Endodermal cell (in vitro differentiated cells): ENCODE data around the gene HES3. TPM values are rescaled to one million over a fixed set of nuclear protein-coding genes. Genes with fewer than 3 reads are reported as not detected.

Experiments
- DNase-seq: peaks from one replicate; pipeline ENCODE4 v3.0.0-alpha.2; 2017
- H3K27ac ChIP-seq: 2 replicates; pipeline ENCODE4 v1.5.1; 2013; ENCODE audit warnings: mild to moderate bottlenecking, low read depth, low read length, moderate library complexity
- H3K27me3 ChIP-seq: 2 replicates; pipeline ENCODE4 v1.6.1; 2013; ENCODE audit warnings: mild to moderate bottlenecking, low read length, moderate library complexity; ENCODE audit not compliant: insufficient read depth, control insufficient read depth, poor library complexity, severe bottlenecking
- H3K36me3 ChIP-seq: 2 replicates; pipeline ENCODE4 v1.7.0; 2013; ENCODE audit warnings: mild to moderate bottlenecking, low read length, moderate library complexity; ENCODE audit not compliant: control insufficient read depth, insufficient read depth
- H3K4me1 ChIP-seq: one replicate; pipeline ENCODE4 v1.7.0; 2013; ENCODE audit warnings: low read length; ENCODE audit not compliant: control insufficient read depth, insufficient read depth
- H3K4me3 ChIP-seq: 2 replicates; pipeline ENCODE4 v1.5.1; 2013; ENCODE audit warnings: mild to moderate bottlenecking, low read length, moderate library complexity
- H3K9ac ChIP-seq: 2 replicates; pipeline ENCODE4 v1.6.1; 2013; ENCODE audit warnings: mild to moderate bottlenecking, low read length, moderate library complexity; ENCODE audit not compliant: poor library complexity, severe bottlenecking; ENCODE audit errors: extremely low read depth
- H3K9me3 ChIP-seq: 2 replicates; pipeline ENCODE4 v1.6.1; 2013; ENCODE audit warnings: mild to moderate bottlenecking, low read length, moderate library complexity; ENCODE audit not compliant: control insufficient read depth
- H3K27ac Mint-ChIP-seq: 2 replicates; pipeline ENCODE4 v1.8.0; 2020; ENCODE audit warnings: mixed read lengths
- H3K27me3 Mint-ChIP-seq: 2 replicates; pipeline ENCODE4 v1.8.0; 2021; ENCODE audit warnings: mild to moderate bottlenecking, mixed read lengths; ENCODE audit not compliant: insufficient read depth
- H3K36me3 Mint-ChIP-seq: 2 replicates; pipeline ENCODE4 v1.8.0; 2020; ENCODE audit warnings: low read depth, mixed read lengths
- H3K4me1 Mint-ChIP-seq: 2 replicates; pipeline ENCODE4 v1.8.0; 2020; ENCODE audit warnings: mixed read lengths
- H3K4me3 Mint-ChIP-seq: 2 replicates; pipeline ENCODE4 v1.8.0; 2020; ENCODE audit warnings: mild to moderate bottlenecking, moderate library complexity, mixed read lengths
- H3K9me3 Mint-ChIP-seq: 2 replicates; pipeline ENCODE4 v1.8.0; 2020; ENCODE audit warnings: mild to moderate bottlenecking, mixed read lengths
- CTCF ChIP-seq: fragments of 200-600 bp; sonication (generic); conservative IDR thresholded peaks from 2 replicates; pipeline ENCODE4 v1.5.0; 2021; ENCODE audit warnings: antibody characterized with exemption, mild to moderate bottlenecking
- WGBS, 2 experiments: methylation state at CpG; one replicate each; pipeline versions ENCODE4 v1.1.5 to v1.1.7; 2013; ENCODE audit warnings: missing lambda C conversion rate in 2 of 2, mixed read lengths in 1 of 2; ENCODE audit not compliant: insufficient coverage in 1 of 2, insufficient read length in 1 of 2; 5-methylcytosine and 5-hydroxymethylcytosine counted together
- total RNA-seq, 2 donors: library from RNA; stranded (reverse); fragmentation: NEBNext Ultra II Directional in 1 of 2; extraction: Animal tissue kit (Norgen Biotek cat#: 25700) in 1 of 2; gene quantifications; 2 replicates in 1 of 2; 3 replicates in 1 of 2; pipeline ENCODE4 v1.2.1, GENCODE V29; 2021

The HES3 gene
- total RNA-seq, 2 donors from 2014 or later: 2.7 TPM; not detected in 1

DNA sequence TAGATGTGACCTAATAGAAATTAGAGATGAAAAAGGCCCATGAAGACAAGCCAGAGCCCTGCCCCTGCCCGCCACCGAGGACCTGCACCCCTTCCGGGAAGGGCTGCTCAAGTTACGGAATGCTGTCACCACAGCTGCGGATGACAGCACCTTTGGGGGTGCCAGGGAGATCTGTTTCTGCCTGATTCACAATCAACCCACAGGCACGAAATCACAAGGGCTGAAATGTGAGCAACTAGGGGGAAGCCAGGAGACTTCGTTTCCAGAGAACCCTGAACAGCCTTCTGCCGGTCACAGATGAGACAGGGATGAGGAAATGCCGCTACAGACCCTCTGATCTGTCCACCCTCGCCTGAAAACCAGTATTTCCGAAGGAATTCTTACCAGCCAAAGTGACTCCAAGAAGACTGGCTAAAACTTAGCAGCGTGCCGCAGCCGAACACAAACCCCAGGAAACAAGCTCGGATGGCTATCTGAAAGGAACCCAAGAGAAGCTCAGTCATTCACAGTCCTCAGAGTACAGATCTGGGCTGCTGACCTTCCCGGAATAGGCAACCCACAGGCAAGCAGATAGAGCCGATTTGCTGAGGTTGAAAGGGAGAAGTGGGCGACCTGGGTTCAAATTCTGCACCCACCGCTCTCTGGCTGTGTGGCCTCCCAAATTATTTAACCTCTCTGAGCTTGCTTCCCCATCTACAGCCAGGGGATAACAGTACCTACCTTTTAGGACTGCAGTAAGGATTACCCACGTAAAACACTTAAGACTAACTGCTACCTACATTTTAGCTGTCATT lies 9.3 kb upstream of the HES3 start:
- Histone ChIP-seq H3K36me3 (peaks cover 44% of the 10 kb centered on the region), H3K4me1 (no peaks in the 10 kb centered on the region), H3K27me3 (no peaks in the 10 kb centered on the region), H3K9me3 (no peaks in the 10 kb centered on the region), H3K27ac (no peak overlapping the region), H3K4me3 (peak overlapping the region; percentile 97), H3K9ac (peak overlapping the region; percentile 88)
- no peak for TF ChIP-seq CTCF
- H3K9me3 Mint-ChIP-seq: no peaks in the 10 kb centered on the region
- H3K4me3 Mint-ChIP-seq: peak overlapping the region; percentile 87
- H3K27ac Mint-ChIP-seq: peak overlapping the region; percentile 94
- peaks cover 4% of the 10 kb centered on the region for H3K4me1 Mint-ChIP-seq
- 51 to 56% methylated on average over 19 to 20 of the region's 20 CpGs for WGBS, 2 experiments
- peaks cover 11% of the 10 kb centered on the region for H3K27me3 Mint-ChIP-seq
- no peak for DNase-seq
- peaks cover 32% of the 10 kb centered on the region for H3K36me3 Mint-ChIP-seq

- Histone ChIP-seq H3K27me3 (peaks cover 5% of the 10 kb centered on the region), H3K4me3 (peak overlapping the region; percentile 97), H3K4me1 (peaks cover under 1% of the 10 kb centered on the region), H3K9ac (peak overlapping the region; percentile 88), H3K9me3 (no peaks in the 10 kb centered on the region), H3K36me3 (peaks cover 38% of the 10 kb centered on the region), H3K27ac (no peak overlapping the region)
- Mint-ChIP-seq H3K9me3 (no peaks in the 10 kb centered on the region), H3K36me3 (peaks cover 29% of the 10 kb centered on the region), H3K27ac (peak overlapping the region; percentile 94), H3K4me3 (peak overlapping the region; percentile 87), H3K4me1 (peaks cover 4% of the 10 kb centered on the region), H3K27me3 (peaks cover 17% of the 10 kb centered on the region)
- TF ChIP-seq CTCF: no peak
- DNase-seq: no peak
- 0% methylated on average over 5 to 30 of the region's 30 CpGs for WGBS, 2 experiments
Observed at GRCh38 chr1:6235296-6235677, 8.7 kb upstream of the HES3 start.

GRCh38 chr1:6237093-6237492 lies 6.9 kb upstream of the HES3 start:
- no peak for TF ChIP-seq CTCF
- H3K27ac Mint-ChIP-seq: no peak overlapping the region
- peaks cover 8% of the 10 kb centered on the region for H3K4me1 Mint-ChIP-seq
- Histone ChIP-seq H3K4me1 (peaks cover 3% of the 10 kb centered on the region), H3K9me3 (no peaks in the 10 kb centered on the region), H3K9ac (no peak overlapping the region), H3K27me3 (peaks cover 23% of the 10 kb centered on the region), H3K27ac (no peak overlapping the region), H3K4me3 (no peak overlapping the region), H3K36me3 (peaks cover 23% of the 10 kb centered on the region)
- H3K9me3 Mint-ChIP-seq: no peaks in the 10 kb centered on the region
- 90 to 100% methylated on average over 2 to 4 of the region's 4 CpGs for WGBS, 2 experiments
- peak overlapping the region; percentile 87 for H3K4me3 Mint-ChIP-seq
- DNase-seq: no peak
- peaks cover 35% of the 10 kb centered on the region for H3K27me3 Mint-ChIP-seq
- peaks cover 16% of the 10 kb centered on the region for H3K36me3 Mint-ChIP-seq
